IMR-90 (cell line): Measurements from ENCODE around the gene RBM46. TPM values are rescaled to one million over a fixed set of nuclear protein-coding genes. Genes with fewer than 3 reads are reported as not detected.

ENCODE experiments used
- ATAC-seq: fragments of 200-7000 bp; cut with Tn5 transposase; 2 replicates; pipeline ENCODE4 v1.9.1; 2020; ENCODE audit warnings: low read depth, mild to moderate bottlenecking, moderate library complexity
- BruUV-seq: library from RNA; stranded (reverse); fragments of 400-500 nt; replicated peaks from 2 replicates; lab custom pipeline; 2021; lab: Mats Ljungman, UMichigan
- CTCF ChIA-PET: fragments of 300-600 bp; formaldehyde crosslinking; extraction: SDS; loops from one replicate; lab custom pipeline; 2021; ENCODE audit warnings: antibody characterized with exemption; lab: Yijun Ruan, JAX
- POLR2A ChIA-PET: fragments of 300-600 bp; sonication (Branson Sonifier 250); formaldehyde crosslinking; loops from one replicate; lab custom pipeline; 2022; ENCODE audit warnings: antibody characterized with exemption; ENCODE audit not compliant: unreplicated experiment; lab: Charles Lee
- DNase-seq: peaks from one replicate; pipeline ENCODE4 v3.0.0; 2013
- H2AFZ ChIP-seq: replicated peaks from 2 replicates; pipeline ENCODE3; 2013; ENCODE audit warnings: low read length, mild to moderate bottlenecking; ENCODE audit not compliant: poor library complexity
- H2AK5ac ChIP-seq: 2 replicates; pipeline ENCODE4 v1.6.1; 2013; ENCODE audit warnings: low read depth, low read length, inconsistent platforms
- H2AK9ac ChIP-seq: replicated peaks from 2 replicates; pipeline ENCODE3; 2013; ENCODE audit warnings: mild to moderate bottlenecking, low read depth, low read length, moderate library complexity; ENCODE audit not compliant: poor library complexity
- H2BK120ac ChIP-seq: 2 replicates; pipeline ENCODE4 v1.6.1; 2013; ENCODE audit warnings: low read depth, low read length, inconsistent platforms
- H2BK15ac ChIP-seq: 3 replicates; pipeline ENCODE4 v1.6.1; 2013; ENCODE audit warnings: low read depth, low read length, inconsistent platforms
- H2BK20ac ChIP-seq: 2 replicates; pipeline ENCODE4 v1.6.1; 2013; ENCODE audit warnings: low read depth, mild to moderate bottlenecking, inconsistent platforms, low read length, moderate library complexity
- H2BK5ac ChIP-seq: 2 replicates; pipeline ENCODE4 v1.6.1; 2013; ENCODE audit warnings: mild to moderate bottlenecking, low read depth, low read length, inconsistent platforms; ENCODE audit not compliant: poor library complexity, severe bottlenecking
- H3K14ac ChIP-seq: replicated peaks from 2 replicates; pipeline ENCODE4 v1.6.1; 2013; ENCODE audit warnings: low read depth, low read length, inconsistent platforms
- H3K18ac ChIP-seq: 2 replicates; pipeline ENCODE4 v1.6.1; 2013; ENCODE audit warnings: low read depth, low read length, control low read depth
- H3K23ac ChIP-seq: 2 replicates; pipeline ENCODE4 v1.6.1; 2013; ENCODE audit warnings: low read depth, low read length, inconsistent platforms
- H3K27ac ChIP-seq: 2 replicates; pipeline ENCODE4 v1.5.1; 2013; ENCODE audit warnings: mild to moderate bottlenecking, control low read depth, low read length; ENCODE audit not compliant: insufficient read depth
- H3K27me3 ChIP-seq: 2 replicates; pipeline ENCODE4 v1.6.1; 2013; ENCODE audit warnings: low read length; ENCODE audit not compliant: control insufficient read depth, insufficient read depth
- H3K36me3 ChIP-seq: 2 replicates; pipeline ENCODE4 v1.6.1; 2013; ENCODE audit warnings: low read length, mixed read lengths; ENCODE audit not compliant: control insufficient read depth, insufficient read depth
- H3K4ac ChIP-seq: 2 replicates; pipeline ENCODE4 v1.6.1; 2013; ENCODE audit warnings: low read depth, low read length, inconsistent platforms
- H3K4me1 ChIP-seq: 2 replicates; pipeline ENCODE4 v1.6.1; 2013; ENCODE audit warnings: low read length, mixed read lengths; ENCODE audit not compliant: control insufficient read depth, insufficient read depth
- H3K4me2 ChIP-seq: 2 replicates; pipeline ENCODE4 v1.6.1; 2013; ENCODE audit warnings: low read depth, mild to moderate bottlenecking, control low read depth, low read length, moderate library complexity
- H3K4me3 ChIP-seq: 2 replicates; pipeline ENCODE4 v1.5.1; 2013; ENCODE audit warnings: low read depth, mild to moderate bottlenecking, control low read depth, low read length, moderate library complexity; ENCODE audit not compliant: insufficient read depth
- H3K56ac ChIP-seq: 2 replicates; pipeline ENCODE4 v1.6.1; 2013; ENCODE audit warnings: low read length, inconsistent platforms; ENCODE audit not compliant: insufficient read depth; ENCODE audit errors: extremely low read depth
- H3K79me1 ChIP-seq, 2 experiments: 2 replicates each; pipeline ENCODE4 v1.6.1; 2013; ENCODE audit warnings: low read length in 2 of 2, inconsistent platforms in 1 of 2, low read depth in 1 of 2
- H3K9ac ChIP-seq: 2 replicates; pipeline ENCODE4 v1.6.1; 2013; ENCODE audit warnings: low read depth, low read length, control low read depth
- H3K9me1 ChIP-seq: 2 replicates; pipeline ENCODE4 v1.6.1; 2013; ENCODE audit warnings: low read length, inconsistent platforms; ENCODE audit not compliant: insufficient read depth
- H3K9me3 ChIP-seq: 2 replicates; pipeline ENCODE4 v1.6.1; 2013; ENCODE audit warnings: low read length; ENCODE audit not compliant: control insufficient read depth, insufficient read depth
- H4K20me1 ChIP-seq: 2 replicates; pipeline ENCODE4 v1.6.1; 2013; ENCODE audit warnings: low read length, inconsistent platforms; ENCODE audit not compliant: insufficient read depth
- H4K5ac ChIP-seq: 2 replicates; pipeline ENCODE4 v1.6.1; 2013; ENCODE audit warnings: mild to moderate bottlenecking, low read depth, low read length, control low read depth
- H4K8ac ChIP-seq, 2 experiments: 2 replicates each; pipeline ENCODE4 v1.6.1; 2013; ENCODE audit warnings: low read depth in 2 of 2, low read length in 2 of 2, control low read depth in 1 of 2, inconsistent platforms in 1 of 2
- H4K91ac ChIP-seq: 2 replicates; pipeline ENCODE4 v1.6.1; 2013; ENCODE audit warnings: low read depth, low read length, inconsistent platforms; ENCODE audit not compliant: insufficient read depth
- BHLHE40 ChIP-seq: fragments of 150-350 bp; IDR thresholded peaks from 2 replicates; pipeline ENCODE4 v1.6.1; 2016; ENCODE audit warnings: mild to moderate bottlenecking, low read depth, low read length
- CEBPB ChIP-seq: IDR thresholded peaks from 2 replicates; pipeline ENCODE4 v1.6.1; 2012; ENCODE audit warnings: low read depth, low read length, improper control_type of control experiment
- CHD1 ChIP-seq: IDR thresholded peaks from 2 replicates; pipeline ENCODE4 v1.6.1; 2012; ENCODE audit warnings: low read depth, low read length, improper control_type of control experiment
- FOS ChIP-seq: fragments of 150-350 bp; IDR thresholded peaks from 2 replicates; pipeline ENCODE4 v1.6.1; 2016; ENCODE audit warnings: low read depth, low read length
- MAFK ChIP-seq: IDR thresholded peaks from 2 replicates; pipeline ENCODE4 v1.6.1; 2012; ENCODE audit warnings: low read depth, low read length, improper control_type of control experiment
- MAZ ChIP-seq: IDR thresholded peaks from 2 replicates; pipeline ENCODE4 v1.6.1; 2012; ENCODE audit warnings: low read depth, mild to moderate bottlenecking, low read length, improper control_type of control experiment, moderate library complexity, borderline replicate concordance
- MXI1 ChIP-seq: IDR thresholded peaks from 2 replicates; pipeline ENCODE4 v1.6.1; 2012; ENCODE audit warnings: low read depth, mild to moderate bottlenecking, low read length, moderate library complexity, borderline replicate concordance
- NFE2L2 ChIP-seq: fragments of 150-350 bp; IDR thresholded peaks from 2 replicates; pipeline ENCODE4 v1.6.1; 2016; ENCODE audit warnings: low read depth, mild to moderate bottlenecking, low read length
- POLR2A ChIP-seq: IDR thresholded peaks from 2 replicates; pipeline ENCODE4 v1.6.1; 2012; ENCODE audit warnings: mild to moderate bottlenecking, low read depth, low read length
- RAD21 ChIP-seq: IDR thresholded peaks from 2 replicates; pipeline ENCODE4 v1.6.1; 2012; ENCODE audit warnings: low read length, improper control_type of control experiment
- RCOR1 ChIP-seq: IDR thresholded peaks from 2 replicates; pipeline ENCODE4 v1.6.1; 2012; ENCODE audit warnings: mild to moderate bottlenecking, low read length, improper control_type of control experiment; ENCODE audit not compliant: insufficient replicate concordance
- RFX5 ChIP-seq: IDR thresholded peaks from 2 replicates; pipeline ENCODE4 v1.8.0; 2012; ENCODE audit warnings: low read depth, mild to moderate bottlenecking, low read length, moderate library complexity
- SMC3 ChIP-seq: fragments of 150-350 bp; IDR thresholded peaks from 2 replicates; pipeline ENCODE4 v1.6.1; 2016; ENCODE audit warnings: low read depth, mild to moderate bottlenecking, antibody characterized with exemption, low read length, moderate library complexity
- dilution Hi-C: fragments of 300-500 bp; cut with HindIII; formaldehyde crosslinking; loops from one replicate; pipeline ENCODE4 v1.14.3; 2018; ENCODE audit warnings: low sequenced_read_pairs; ENCODE audit not compliant: unreplicated experiment
- in situ Hi-C: fragments of 300-500 bp; cut with MboI; formaldehyde crosslinking; loops from 3 replicates; pipeline ENCODE4 v1.14.3; 2019; ENCODE audit warnings: low sequenced_read_pairs, inconsistent platforms, mixed read lengths
- intact Hi-C: fragments of 100-400 bp; cut with micrococcal nuclease; formaldehyde crosslinking; loops from 2 replicates; pipeline ENCODE4 v1.10.0; 2022
- polyA plus RNA-seq, 3 experiments: library from polyadenylated mRNA; depleted of rRNA; stranded (reverse); fragments of >200 nt; gene quantifications; 2 replicates each; pipeline ENCODE4 v1.2.3, GENCODE V29; 2012; ENCODE audit warnings: low replicate concordance in 1 of 3
- total RNA-seq: library from RNA; depleted of rRNA; stranded (reverse); fragments of >200 nt; gene quantifications from 2 replicates; pipeline ENCODE4 v1.2.3, GENCODE V29; 2012
- TF ChIP-seq, protein P1 (sequence below): conservative IDR thresholded peaks from 2 replicates; pipeline ENCODE4 v1.5.1; 2012; ENCODE audit warnings: mild to moderate bottlenecking, low read depth, low read length, improper control_type of control experiment
- TF ChIP-seq, protein P2 (sequence below): fragments of 150-350 bp; IDR thresholded peaks from 2 replicates; pipeline ENCODE4 v1.6.1; 2016; ENCODE audit warnings: low read depth, mild to moderate bottlenecking, low read length, moderate library complexity, borderline replicate concordance
- TF ChIP-seq, protein P3 (sequence below): fragments of 150-350 bp; IDR thresholded peaks from 2 replicates; pipeline ENCODE4 v1.6.1; 2017; ENCODE audit warnings: mild to moderate bottlenecking, antibody characterized with exemption, low read length, low read depth

RBM46 gene
- total and polyA plus RNA-seq, 2 of the 4 experiments (the other 2 are of a cell fraction): not detected

GRCh38 chr4:154818230-154818629 is 37.2 kb downstream of the RBM46 start:
- Histone ChIP-seq H2AK5ac (no peak overlapping the region), H3K27me3 (no peaks in the 10 kb centered on the region), H2AK9ac (no peak overlapping the region), H2BK5ac (no peak overlapping the region), H4K91ac (no peak overlapping the region), H3K9me1 (no peaks in the 10 kb centered on the region), H3K4me2 (no peak overlapping the region), H3K14ac (no peak overlapping the region), H3K9me3 (no peaks in the 10 kb centered on the region), H3K9ac (no peak overlapping the region), H3K27ac (no peak overlapping the region), H3K56ac (no peak overlapping the region), H2BK15ac (no peak overlapping the region), H3K36me3 (no peaks in the 10 kb centered on the region), H3K18ac (no peak overlapping the region), H4K8ac (no peak overlapping the region), H4K5ac (no peak overlapping the region), H2AFZ (no peak overlapping the region), H3K23ac (no peak overlapping the region), H2BK20ac (no peak overlapping the region), H4K20me1 (no peaks in the 10 kb centered on the region), H3K4me1 (no peaks in the 10 kb centered on the region), H3K4ac (no peak overlapping the region), H3K4me3 (no peak overlapping the region), H2BK120ac (no peak overlapping the region), H3K79me1 (no peaks in the 10 kb centered on the region)
- no peak for ATAC-seq
- in situ Hi-C loops: loop anchor here (10.0 to 25.0 kb wide), 2 partner anchors 547 to 969 kb away; no protein-coding TSS in a partner anchor
- TF ChIP-seq, protein P1, sequence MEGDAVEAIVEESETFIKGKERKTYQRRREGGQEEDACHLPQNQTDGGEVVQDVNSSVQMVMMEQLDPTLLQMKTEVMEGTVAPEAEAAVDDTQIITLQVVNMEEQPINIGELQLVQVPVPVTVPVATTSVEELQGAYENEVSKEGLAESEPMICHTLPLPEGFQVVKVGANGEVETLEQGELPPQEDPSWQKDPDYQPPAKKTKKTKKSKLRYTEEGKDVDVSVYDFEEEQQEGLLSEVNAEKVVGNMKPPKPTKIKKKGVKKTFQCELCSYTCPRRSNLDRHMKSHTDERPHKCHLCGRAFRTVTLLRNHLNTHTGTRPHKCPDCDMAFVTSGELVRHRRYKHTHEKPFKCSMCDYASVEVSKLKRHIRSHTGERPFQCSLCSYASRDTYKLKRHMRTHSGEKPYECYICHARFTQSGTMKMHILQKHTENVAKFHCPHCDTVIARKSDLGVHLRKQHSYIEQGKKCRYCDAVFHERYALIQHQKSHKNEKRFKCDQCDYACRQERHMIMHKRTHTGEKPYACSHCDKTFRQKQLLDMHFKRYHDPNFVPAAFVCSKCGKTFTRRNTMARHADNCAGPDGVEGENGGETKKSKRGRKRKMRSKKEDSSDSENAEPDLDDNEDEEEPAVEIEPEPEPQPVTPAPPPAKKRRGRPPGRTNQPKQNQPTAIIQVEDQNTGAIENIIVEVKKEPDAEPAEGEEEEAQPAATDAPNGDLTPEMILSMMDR: no peak
- TF ChIP-seq FOS: no peak
- TF ChIP-seq RAD21: no peak
- TF ChIP-seq, protein P2, sequence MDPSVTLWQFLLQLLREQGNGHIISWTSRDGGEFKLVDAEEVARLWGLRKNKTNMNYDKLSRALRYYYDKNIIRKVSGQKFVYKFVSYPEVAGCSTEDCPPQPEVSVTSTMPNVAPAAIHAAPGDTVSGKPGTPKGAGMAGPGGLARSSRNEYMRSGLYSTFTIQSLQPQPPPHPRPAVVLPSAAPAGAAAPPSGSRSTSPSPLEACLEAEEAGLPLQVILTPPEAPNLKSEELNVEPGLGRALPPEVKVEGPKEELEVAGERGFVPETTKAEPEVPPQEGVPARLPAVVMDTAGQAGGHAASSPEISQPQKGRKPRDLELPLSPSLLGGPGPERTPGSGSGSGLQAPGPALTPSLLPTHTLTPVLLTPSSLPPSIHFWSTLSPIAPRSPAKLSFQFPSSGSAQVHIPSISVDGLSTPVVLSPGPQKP: no peak
- TF ChIP-seq RFX5: no peak
- TF ChIP-seq RCOR1: no peak
- no peak for TF ChIP-seq SMC3
- TF ChIP-seq NFE2L2: no peak
- no peak for TF ChIP-seq CEBPB
- no peak for TF ChIP-seq MAFK
- no peak for TF ChIP-seq POLR2A
- no peak for TF ChIP-seq MXI1
- TF ChIP-seq BHLHE40: no peak
- TF ChIP-seq, protein P3, sequence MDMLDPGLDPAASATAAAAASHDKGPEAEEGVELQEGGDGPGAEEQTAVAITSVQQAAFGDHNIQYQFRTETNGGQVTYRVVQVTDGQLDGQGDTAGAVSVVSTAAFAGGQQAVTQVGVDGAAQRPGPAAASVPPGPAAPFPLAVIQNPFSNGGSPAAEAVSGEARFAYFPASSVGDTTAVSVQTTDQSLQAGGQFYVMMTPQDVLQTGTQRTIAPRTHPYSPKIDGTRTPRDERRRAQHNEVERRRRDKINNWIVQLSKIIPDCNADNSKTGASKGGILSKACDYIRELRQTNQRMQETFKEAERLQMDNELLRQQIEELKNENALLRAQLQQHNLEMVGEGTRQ: no peak
- TF ChIP-seq MAZ: no peak
- TF ChIP-seq CHD1: no peak
- BruUV-seq: no TSS peak
- CTCF ChIA-PET: no interaction called here
- dilution Hi-C loops: no loop called here
- DNase-seq: no peak
- intact Hi-C loops: loop anchor here (10.0 kb wide), 1 partner anchor 967 kb away; no protein-coding TSS in a partner anchor
- POLR2A ChIA-PET: no interaction called here
